Pancreas (tissue), 10 donors: ENCODE data around the gene WNK2. TPM values are rescaled to one million over a fixed set of nuclear protein-coding genes. Genes with fewer than 3 reads are reported as not detected.
"Not testable (repeated sequence)": the region's sequence is repeated elsewhere in the genome, so short reads cannot be mapped to it uniquely, and the experiment has no call there.

Source experiments
- ATAC-seq, 4 donors: fragments of 200-7000 bp; cut with Tn5 transposase; one replicate each; pipeline versions ENCODE4 v1.8.0 to v1.9.1; 2020; ENCODE audit warnings: mild to moderate bottlenecking in 4 of 4, moderate library complexity in 4 of 4
- DNase-seq, 6 donors: peaks; one replicate each; pipeline ENCODE4 v3.0.0-alpha.2; 2020
- FAIRE-seq: peaks from 2 replicates; lab custom pipeline; 2012; peaks lifted over from hg19 to GRCh38; lab: Jason Lieb, UNC
- H3K27ac ChIP-seq, 4 donors: fragments of 200-600 bp; sonication (generic); 1 replicate in 3 of 4; 2 replicates in 1 of 4; pipeline versions ENCODE4 v1.5.0 to v1.8.0; 2020
- H3K27me3 ChIP-seq, 4 donors: fragments of 200-600 bp; one replicate each; pipeline ENCODE4 v1.8.0; 2021
- H3K36me3 ChIP-seq, 3 donors: fragments of 200-600 bp; sonication (generic) in 1 of 3; one replicate each; pipeline versions ENCODE4 v1.5.0 to v1.8.0; 2020 to 2021
- H3K4me1 ChIP-seq, 3 donors: fragments of 200-600 bp; one replicate each; pipeline ENCODE4 v1.8.0; 2021
- H3K4me3 ChIP-seq, 4 donors: fragments of 200-600 bp; sonication (generic) in 2 of 4; one replicate each; pipeline versions ENCODE4 v1.5.0 to v1.8.0; 2020 to 2021
- H3K9me3 ChIP-seq, 4 donors: fragments of 200-600 bp; one replicate each; pipeline ENCODE4 v1.8.0; 2021
- WGBS, 2 donors: extraction: QIAGEN DNeasy Blood & Tissue Kit; methylation state at CpG; one replicate each; pipeline ENCODE4 v1.1.7; 2013; 5-methylcytosine and 5-hydroxymethylcytosine counted together
- intact Hi-C, 3 donors: fragments of 100-400 bp; cut with DNase I; formaldehyde crosslinking; loops; one replicate each; pipeline versions ENCODE4 v1.11.1 to v1.14.2; 2022
- polyA plus RNA-seq, 2 donors: library from polyadenylated mRNA; stranded (reverse); fragments of 200-250 nt; gene quantifications; one replicate each; pipeline ENCODE4 v1.2.3, GENCODE V29; 2013
- total RNA-seq, 6 donors: library from RNA; stranded (reverse); fragmentation: NEBNext Ultra II Directional in 4 of 6; extraction: Animal tissue kit (Norgen Biotek cat#: 25700) in 4 of 6; gene quantifications; one replicate each; pipeline versions ENCODE4 v1.2.1 to v1.2.4, GENCODE V29; 2021 to 2023
- TF ChIP-seq, protein P1 (sequence below), 4 donors: fragments of 200-600 bp; sonication (generic) in 3 of 4; IDR thresholded peaks; one replicate each; pipeline versions ENCODE4 v1.5.0 to v1.8.0; 2021; ENCODE audit warnings: antibody characterized with exemption in 4 of 4
- donor health status: healthy with polysubstance abuse.
- donor health status: DM: no; HTN: no; CAD: no; lungs with moderate emphysema.
- donor health status: DM: no; HTN: no; CAD: no.
- donor health status: control.
- donor health status: control.
- donor health status: Bipolar disorder and iron deficiency.
- donor health status: DM: yes; HTN: yes; CAD: no.
- donor health status: DM: no; HTN: no; CAD: no.
- donor health status: DM: no; HTN: no; CAD: no.
- donor health status: DM: yes; HTN: yes; CAD: no.

Gene WNK2
- total and polyA plus RNA-seq, 8 donors = 53.5 to 121 (median 89.4) TPM

DNA sequence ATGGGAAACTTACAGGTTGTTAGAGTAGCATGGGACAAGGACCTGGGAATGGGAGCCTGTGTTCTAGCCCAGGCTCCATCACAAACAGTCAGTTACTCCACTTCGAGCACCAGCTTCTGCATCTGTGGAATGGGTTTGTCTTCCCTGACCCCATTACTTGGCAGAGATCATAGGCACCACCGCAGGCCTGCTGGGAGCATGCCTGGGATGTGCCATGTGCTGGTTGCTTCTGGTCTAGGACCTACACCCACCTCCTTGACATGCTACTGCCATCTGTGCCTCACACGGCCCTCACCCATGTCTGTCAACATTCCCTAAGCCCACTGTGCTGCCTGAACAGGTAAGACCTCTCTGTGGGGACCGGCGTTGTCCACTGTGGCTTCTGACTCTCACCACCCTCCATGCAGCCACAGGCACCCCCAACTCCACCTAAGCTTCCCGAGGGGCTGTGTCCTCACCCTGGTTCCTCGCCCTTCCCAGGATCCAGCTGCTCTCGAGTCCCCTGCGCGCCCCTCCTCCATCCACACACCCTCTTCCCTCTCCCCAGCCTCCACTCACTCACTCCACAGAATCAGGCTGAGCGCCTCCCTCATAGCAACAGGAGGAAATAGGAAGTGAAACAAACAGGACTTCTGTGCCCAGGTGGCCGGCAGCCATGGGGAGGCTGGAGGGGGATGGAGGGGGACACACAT lies 181.6 kb downstream of the WNK2 start:
- ATAC-seq = no peak
- no peaks in the 10 kb centered on the region for H3K36me3 ChIP-seq

DNA sequence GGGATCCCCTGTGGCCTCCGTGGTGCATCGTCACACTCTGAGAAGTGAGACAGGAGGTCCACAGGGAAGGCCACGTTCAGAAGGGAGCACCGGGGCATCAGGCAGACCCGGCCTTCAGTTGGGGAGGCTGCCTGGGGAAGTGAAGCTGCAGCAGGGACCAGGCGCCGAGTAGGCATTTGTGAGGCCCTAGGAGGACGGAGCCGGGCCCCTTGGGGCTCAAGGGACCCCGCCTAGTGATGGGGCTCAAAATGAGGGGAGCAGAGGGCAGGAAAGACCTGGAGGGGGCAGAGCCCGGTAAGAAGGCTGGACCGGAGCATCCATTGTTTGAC lies 182.1 kb downstream of the WNK2 start:
- Histone ChIP-seq H3K27ac (no peak overlapping the region), H3K4me1 (no peaks in the 10 kb centered on the region), H3K36me3 (no peaks in the 10 kb centered on the region), H3K9me3 (no peaks in the 10 kb centered on the region), H3K4me3 (no peak overlapping the region), H3K27me3 (no peaks in the 10 kb centered on the region)
- FAIRE-seq (no peak), DNase-seq (peak in 1 of 6 donors; percentile 39), ATAC-seq (no peak)
- TF ChIP-seq, protein P1, sequence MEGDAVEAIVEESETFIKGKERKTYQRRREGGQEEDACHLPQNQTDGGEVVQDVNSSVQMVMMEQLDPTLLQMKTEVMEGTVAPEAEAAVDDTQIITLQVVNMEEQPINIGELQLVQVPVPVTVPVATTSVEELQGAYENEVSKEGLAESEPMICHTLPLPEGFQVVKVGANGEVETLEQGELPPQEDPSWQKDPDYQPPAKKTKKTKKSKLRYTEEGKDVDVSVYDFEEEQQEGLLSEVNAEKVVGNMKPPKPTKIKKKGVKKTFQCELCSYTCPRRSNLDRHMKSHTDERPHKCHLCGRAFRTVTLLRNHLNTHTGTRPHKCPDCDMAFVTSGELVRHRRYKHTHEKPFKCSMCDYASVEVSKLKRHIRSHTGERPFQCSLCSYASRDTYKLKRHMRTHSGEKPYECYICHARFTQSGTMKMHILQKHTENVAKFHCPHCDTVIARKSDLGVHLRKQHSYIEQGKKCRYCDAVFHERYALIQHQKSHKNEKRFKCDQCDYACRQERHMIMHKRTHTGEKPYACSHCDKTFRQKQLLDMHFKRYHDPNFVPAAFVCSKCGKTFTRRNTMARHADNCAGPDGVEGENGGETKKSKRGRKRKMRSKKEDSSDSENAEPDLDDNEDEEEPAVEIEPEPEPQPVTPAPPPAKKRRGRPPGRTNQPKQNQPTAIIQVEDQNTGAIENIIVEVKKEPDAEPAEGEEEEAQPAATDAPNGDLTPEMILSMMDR (IDR thresholded peaks at IDR 0.05) = no peak
- 69 to 77% methylated on average over 10 to 12 of the region's 12 CpGs for WGBS, 2 donors
- intact Hi-C loops = no loop called here

More for the DNA sequence above, 181.6 kb downstream of the WNK2 start:
- Histone ChIP-seq H3K4me3 (no peak overlapping the region), H3K27ac (no peak overlapping the region), H3K4me1 (no peaks in the 10 kb centered on the region), H3K9me3 (no peaks in the 10 kb centered on the region), H3K27me3 (no peaks in the 10 kb centered on the region)
- intact Hi-C loops = no loop called here
- WGBS, 2 donors = 77 to 79% methylated on average over 12 of the region's 12 CpGs
- FAIRE-seq (no peak), DNase-seq (no peak)
- TF ChIP-seq, protein P1 (IDR thresholded peaks at IDR 0.05) = no peak

DNA sequence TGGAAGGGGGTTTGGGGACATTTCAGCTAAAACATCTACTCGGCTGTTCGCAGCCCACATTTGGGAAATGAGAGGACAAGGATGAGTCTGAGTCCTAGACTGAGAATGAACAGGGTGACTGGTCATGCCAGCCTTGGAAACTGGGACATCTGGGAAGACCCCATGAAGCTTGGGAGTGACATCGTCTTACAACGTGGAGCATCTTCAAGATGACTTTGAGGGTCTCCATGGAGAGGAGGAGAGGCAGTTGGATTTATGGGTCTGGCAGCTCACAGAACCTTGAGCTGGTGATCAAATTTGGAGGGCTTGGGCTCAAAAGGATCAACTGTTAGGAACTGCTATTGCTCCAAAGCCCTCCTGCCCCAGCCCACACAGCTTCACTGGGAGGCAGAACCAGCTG lies 182.5 kb downstream of the WNK2 start:
- H3K9me3 ChIP-seq, DNase-seq, H3K36me3 ChIP-seq, H3K4me3 ChIP-seq, FAIRE-seq, ATAC-seq, H3K4me1 ChIP-seq, H3K27ac ChIP-seq, H3K27me3 ChIP-seq, intact Hi-C loops: not testable (repeated sequence)
- WGBS, 2 donors = 76 to 78% methylated on average over 4 of the region's 4 CpGs

DNA sequence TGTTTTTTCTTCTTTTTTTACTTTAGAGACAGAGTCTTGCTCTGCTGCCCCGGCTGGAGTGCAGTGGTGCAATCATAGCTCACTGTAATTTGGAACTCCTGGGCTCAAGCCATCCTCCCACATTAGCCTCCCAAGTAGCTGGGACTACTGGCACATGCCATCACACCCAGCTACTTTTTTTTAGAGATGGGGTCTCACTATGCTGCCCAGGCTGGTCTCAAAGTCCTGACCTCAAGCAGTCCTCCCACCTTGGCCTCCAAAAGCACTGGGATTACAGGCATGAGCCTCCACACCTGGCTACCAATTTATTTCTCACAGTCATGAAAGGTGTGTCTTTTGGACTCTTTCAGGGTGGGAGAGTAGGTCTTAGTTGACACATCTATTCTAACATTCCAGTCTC lies 184.5 kb downstream of the WNK2 start:
- ATAC-seq (no peak), DNase-seq (no peak), FAIRE-seq (no peak)
- H3K36me3 ChIP-seq = no peaks in the 10 kb centered on the region
- H3K4me1 ChIP-seq = no peaks in the 10 kb centered on the region
- intact Hi-C loops = no loop called here
- 86 to 89% methylated on average over 1 of the region's 1 CpG for WGBS, 2 donors
- H3K27ac ChIP-seq = no peak overlapping the region
- no peak overlapping the region for H3K4me3 ChIP-seq
- H3K27me3 ChIP-seq = no peaks in the 10 kb centered on the region
- H3K9me3 ChIP-seq = no peaks in the 10 kb centered on the region
- TF ChIP-seq, protein P1 (IDR thresholded peaks at IDR 0.05) = no peak

DNA sequence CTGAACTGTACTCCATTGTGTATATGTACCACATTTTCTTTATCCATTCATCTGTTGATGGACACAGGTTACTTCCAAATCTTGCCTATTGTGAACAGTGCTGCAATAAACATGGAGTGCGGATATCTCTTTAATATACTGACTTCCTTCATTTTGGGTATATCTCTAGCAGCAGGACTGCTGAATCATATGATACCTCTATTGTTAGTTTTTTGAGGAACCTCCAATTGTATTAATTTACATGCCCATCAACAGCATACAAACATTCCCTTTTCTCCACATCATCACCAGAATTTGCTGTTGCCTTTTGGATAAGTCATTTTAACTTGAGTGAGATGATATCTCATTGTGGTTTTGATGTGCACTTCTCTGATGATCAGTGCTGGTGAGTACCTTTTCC lies 185.7 kb downstream of the WNK2 start:
- FAIRE-seq (no peak), DNase-seq (no peak), ATAC-seq (no peak)
- Histone ChIP-seq H3K9me3 (no peaks in the 10 kb centered on the region), H3K27me3 (no peaks in the 10 kb centered on the region), H3K36me3 (no peaks in the 10 kb centered on the region), H3K4me3 (no peak overlapping the region), H3K27ac (no peak overlapping the region), H3K4me1 (no peaks in the 10 kb centered on the region)
- intact Hi-C loops = no loop called here
- TF ChIP-seq, protein P1 (IDR thresholded peaks at IDR 0.05) = no peak
- WGBS, 2 donors = 92 to 94% methylated on average over 1 of the region's 1 CpG

Other genes with a start within 250 kb of the WNK2 start
- gene FGD3, start 236.6 kb upstream of the WNK2 start, total RNA-seq = 10 to 100 TPM in 1 of 6 donors, 1 to 10 TPM in 5; 5.0 to 10.4 (median 6.3) TPM
- gene FGD3, start 236.6 kb upstream of the WNK2 start, polyA plus RNA-seq = 10 to 100 TPM; 12.1 to 27.7 TPM
- gene SUSD3, start 125.4 kb upstream of the WNK2 start, total RNA-seq = 1 to 10 TPM in 2 of 6 donors, under 1 TPM in 4; 0.16 to 2.8 (median 0.80) TPM
- 1 to 10 TPM in 1 of 2 donors, under 1 TPM in 1; 0.27 to 1.4 TPM for gene SUSD3, start 125.4 kb upstream of the WNK2 start, polyA plus RNA-seq
- gene CARD19, start 87.9 kb upstream of the WNK2 start, total RNA-seq = 10 to 100 TPM in 1 of 6 donors, 1 to 10 TPM in 5; 4.3 to 11.0 (median 7.0) TPM
- 10 to 100 TPM; 15.7 to 20.4 TPM for gene CARD19, start 87.9 kb upstream of the WNK2 start, polyA plus RNA-seq
- 10 to 100 TPM; 15.6 to 33.2 (median 19.3) TPM for gene NINJ1, start 49.9 kb upstream of the WNK2 start, total RNA-seq
- gene NINJ1, start 49.9 kb upstream of the WNK2 start, polyA plus RNA-seq = 10 to 100 TPM; 26.2 to 28.1 TPM